GM19467 (cell line): ENCODE data around the gene SRGAP3.
"Not testable (repeated sequence)": the region's sequence is repeated elsewhere in the genome, so short reads cannot be mapped to it uniquely, and the experiment has no call there.

Source experiments
- ATAC-seq: cut with Tn5 transposase; IDR thresholded peaks from one replicate; pipeline ENCODE4 v1.9.1; 2021; ENCODE audit warnings: mild to moderate bottlenecking, moderate library complexity; ENCODE audit not compliant: unreplicated experiment

SRGAP3 gene

DNA sequence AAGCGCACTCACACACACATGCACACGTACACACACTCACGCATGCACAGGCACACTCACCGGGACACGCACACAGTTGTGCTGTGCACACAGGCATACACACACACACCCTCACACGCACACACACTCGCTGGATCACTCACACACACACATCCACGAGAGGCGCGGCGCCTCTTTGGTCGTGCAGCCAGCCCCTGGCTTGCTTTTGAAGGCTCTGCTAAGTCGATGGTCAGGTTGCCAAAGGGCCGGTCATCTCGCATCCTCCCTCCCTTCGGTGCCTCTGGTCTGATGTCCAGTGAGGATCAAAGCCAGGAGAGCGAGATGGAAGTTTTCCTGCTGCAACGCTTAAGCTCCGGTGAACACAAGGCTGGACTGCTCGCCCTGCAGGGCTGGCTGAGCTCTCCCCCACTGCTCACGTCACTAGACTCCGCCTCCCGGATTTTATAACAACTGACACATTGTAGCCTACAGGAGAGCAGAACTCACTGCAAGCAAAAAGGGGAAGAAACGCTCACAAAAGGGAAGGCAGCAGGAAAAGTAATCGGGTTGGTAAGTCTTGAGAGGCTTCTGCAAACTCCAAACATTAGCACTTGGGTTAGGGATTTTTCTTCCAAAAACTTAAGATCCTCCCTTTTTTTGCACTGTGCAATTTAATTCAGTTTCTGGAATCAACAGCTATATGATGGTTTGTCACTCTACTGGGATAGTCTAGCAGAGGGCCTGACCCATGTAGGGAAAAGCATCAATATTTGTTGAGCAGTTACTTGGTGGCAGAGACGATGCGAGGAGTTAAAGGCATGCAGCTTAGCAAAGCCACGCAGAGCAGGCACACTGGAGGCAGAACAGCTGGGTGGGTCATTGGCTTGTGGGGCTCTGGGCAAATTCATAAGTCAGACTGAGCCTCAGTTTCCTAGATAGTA lies at the start of gene SRGAP3:
TSS of gene SRGAP3 (minus strand) at position 374 of the 920 bp plus-strand sequence. CDS start 695 bp downstream, outside the sequence.
- peak; percentile 100 for ATAC-seq

DNA sequence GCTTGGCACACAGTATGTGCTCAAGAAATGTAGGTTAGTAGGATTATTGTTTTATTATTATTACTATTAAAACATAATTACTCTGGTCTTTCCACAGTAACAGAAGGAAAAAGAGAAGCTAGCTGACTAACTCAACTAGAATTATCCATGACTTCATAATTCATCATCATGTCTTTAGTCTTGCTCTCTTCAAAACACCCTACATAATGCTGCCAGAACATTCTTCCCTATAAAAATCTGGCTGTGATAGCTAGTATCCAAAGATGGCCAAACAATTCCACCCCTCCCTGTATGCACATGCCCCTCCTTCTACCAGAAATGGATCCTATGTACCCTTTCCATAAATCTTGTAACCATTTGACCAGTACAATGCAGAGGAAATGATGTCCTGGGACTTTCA lies 48.8 kb upstream of the SRGAP3 start:
- no peak for ATAC-seq

DNA sequence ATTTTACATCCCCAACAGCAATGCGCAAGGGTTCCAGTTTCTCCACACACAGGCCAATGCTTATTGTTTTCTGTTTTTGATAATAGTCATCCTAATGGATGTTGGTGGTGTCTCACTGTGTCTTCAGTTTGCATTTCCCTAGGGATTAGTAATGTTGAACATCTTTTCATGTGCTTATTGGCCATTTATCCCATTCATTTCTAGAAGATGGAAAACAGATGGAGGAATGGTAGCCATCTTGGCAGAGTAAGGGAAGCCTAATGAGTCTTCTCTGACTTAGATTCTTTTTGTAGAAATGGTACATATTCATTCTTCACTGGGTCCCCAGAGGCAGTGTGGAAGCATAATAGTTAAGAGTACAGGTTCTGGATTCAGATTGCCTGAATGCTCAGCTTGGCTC lies 46.8 kb upstream of the SRGAP3 start:
- no peak for ATAC-seq

DNA sequence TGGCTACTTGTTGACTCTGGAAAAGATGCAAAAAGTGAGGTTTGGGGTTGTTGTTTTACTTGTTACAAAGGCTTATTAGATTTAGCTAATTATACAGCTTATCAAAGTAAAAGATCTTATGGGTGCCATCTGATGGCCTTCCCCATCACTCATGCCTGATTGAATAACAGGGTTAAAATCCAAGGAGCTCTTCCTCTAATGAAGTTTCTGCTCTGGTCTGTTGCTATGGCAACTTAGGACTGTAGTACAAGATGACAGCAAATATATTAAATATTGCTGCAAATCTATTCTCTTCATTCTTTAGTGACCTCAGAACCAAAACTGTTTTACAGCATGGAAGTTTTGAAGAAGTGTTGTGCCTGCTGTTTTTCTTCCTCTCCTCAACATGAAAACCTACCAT lies 45.6 kb upstream of the SRGAP3 start:
- ATAC-seq: no peak

DNA sequence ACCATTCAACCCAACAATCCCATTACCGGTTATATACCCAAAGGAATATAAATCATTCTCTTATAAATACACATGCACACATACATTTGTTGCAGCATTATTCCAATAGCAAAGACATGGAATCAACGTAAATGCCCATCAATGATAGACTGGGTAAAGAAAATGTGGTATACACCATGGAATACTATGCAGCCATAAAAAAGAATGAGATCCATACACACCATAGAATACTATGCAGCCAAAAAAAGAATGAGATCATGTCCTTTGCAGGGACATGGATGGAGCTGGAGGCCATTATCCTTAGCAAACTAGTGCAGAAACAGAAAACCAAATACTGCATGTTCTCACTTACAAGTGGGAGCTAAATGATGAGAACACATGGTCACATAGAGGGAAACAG lies 44.5 kb upstream of the SRGAP3 start:
- ATAC-seq: not testable (repeated sequence)

DNA sequence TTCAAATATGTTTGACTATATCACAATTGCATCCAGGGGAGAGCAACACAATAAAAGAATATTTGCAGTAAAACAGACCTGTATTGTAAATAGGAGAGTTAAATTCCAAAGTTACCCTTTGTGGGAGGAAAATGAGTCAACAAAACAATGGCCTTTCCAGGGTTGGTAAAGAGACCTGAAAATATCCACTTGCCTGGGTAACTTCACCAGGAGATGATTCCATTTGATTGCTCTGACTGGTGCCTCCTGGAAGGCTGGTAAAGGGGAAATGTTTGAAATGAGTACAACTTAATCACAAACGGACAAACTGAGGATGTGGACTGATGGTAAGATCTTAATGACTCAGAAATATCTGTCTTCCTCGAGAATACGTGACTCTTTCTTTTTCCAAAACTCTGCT lies 43.6 kb upstream of the SRGAP3 start:
- ATAC-seq: no peak

DNA sequence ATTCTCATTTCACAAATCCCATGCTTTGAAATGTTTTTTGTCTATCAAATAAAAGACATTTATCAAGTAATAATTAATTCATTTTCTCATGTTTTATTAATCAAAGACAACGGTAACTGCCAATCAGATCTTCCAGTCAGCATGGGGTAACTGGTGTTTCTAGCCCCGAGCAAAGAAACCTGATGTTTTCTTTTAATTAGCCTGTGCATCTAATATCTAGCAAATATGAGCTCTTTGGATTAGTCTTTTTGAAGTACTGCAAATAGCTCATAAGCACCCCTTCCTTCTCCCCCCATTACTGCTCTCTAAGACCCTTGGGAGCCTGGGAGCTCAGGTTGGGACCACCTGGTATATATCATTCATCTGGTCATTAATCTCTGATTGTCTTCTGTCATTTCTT lies 43.1 kb upstream of the SRGAP3 start:
- no peak for ATAC-seq

DNA sequence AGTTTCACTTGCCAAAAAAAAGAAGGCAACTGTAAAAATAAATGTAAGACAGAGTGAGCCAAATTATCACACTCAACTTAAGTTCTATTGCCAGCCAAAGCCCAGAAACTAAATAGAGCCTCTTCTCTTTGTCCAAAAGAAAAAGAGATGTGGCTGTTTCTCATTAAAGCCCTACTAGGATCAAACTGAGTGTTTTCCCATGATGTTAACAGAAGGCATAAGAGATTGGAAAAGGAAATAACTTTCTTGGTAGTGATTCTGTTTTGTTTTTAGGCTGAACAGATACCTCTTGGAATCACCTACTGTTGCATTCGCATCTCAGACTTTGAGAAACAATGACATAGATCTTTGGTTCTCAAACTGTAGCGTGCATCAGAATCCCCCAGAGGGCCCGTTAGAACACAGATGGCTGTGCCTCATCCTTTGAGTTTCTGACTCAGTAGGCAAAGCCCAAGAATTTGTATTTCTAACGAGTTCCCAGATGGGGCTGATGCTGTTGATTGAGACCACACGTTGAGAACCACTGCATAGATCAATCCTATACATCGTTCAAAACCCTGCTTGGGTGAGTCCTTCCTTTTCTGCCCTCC lies 42.5 kb upstream of the SRGAP3 start:
- no peak for ATAC-seq

DNA sequence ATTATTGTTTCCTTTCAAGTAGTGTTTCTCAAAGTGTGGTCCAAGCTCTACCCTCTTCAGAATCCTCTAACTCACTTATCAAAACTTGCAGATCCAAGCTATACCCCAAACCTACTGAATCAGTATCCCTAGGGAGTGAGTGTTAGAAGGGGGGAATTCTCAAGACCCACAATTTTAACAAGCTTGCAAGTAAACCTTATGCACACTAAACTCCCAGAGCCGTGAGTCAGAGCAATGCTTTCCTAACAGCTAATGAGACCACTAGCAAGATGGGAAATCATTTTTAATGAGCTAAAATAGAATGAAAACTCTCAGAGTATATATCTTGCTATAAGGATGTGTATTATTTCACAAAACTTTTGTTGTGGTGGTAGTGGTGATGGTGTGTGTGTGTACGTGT lies 41.1 kb upstream of the SRGAP3 start:
- ATAC-seq: no peak

DNA sequence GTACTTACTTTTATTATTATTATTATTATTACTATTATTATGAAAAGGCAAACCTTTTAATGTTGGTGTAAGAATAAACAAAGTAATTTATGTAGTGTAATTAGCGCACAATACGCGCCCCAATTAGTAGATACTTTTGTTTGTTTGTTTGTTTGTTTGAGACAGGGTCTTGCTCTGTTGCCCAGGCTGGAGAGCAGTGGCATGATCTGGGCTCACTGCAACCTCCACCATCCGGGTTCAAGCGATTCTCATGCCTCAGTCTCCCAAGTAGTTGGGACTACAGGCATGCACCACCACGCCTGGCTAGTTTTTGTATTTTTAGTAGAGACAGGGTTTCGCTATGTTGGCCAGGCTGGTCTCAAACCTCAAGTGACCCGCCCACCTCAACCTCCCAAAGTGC lies 32.1 kb upstream of the SRGAP3 start:
- not testable (repeated sequence) for ATAC-seq

DNA sequence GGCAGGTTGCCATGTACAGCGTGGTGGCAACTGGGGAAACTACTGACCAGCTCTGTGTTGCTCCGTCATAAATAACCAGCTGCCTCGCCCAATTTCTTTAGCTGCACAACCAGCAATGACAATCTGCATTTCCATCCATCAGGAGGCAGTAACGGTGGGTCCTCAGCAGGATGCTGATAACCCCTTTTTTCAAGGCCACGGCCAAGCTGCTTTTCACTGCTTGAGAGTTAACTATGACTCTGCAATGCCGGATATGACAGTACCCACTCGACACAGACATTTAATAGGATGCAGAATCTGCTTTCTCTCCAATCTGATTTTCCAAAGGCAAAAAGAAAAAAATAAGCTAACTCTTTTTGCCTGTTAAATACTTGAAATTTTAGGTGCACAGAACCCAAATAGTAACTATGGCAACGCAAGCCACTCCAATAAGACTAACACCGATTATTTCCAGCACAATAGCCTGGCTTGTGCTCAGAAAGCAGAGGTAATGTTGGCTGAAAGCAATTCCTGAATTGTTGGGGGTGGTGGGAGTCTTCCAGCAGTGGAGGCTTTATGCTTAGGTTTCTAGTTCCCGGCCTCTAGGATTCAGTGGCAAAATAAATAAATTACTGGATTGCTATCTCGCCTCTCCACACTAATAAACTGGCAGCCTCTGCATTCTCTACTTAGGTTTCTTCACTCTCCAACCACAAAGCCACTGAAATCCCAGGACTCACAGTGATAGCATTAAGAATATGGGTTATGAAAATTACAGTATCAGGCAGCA lies 31.2 kb upstream of the SRGAP3 start:
- no peak for ATAC-seq

DNA sequence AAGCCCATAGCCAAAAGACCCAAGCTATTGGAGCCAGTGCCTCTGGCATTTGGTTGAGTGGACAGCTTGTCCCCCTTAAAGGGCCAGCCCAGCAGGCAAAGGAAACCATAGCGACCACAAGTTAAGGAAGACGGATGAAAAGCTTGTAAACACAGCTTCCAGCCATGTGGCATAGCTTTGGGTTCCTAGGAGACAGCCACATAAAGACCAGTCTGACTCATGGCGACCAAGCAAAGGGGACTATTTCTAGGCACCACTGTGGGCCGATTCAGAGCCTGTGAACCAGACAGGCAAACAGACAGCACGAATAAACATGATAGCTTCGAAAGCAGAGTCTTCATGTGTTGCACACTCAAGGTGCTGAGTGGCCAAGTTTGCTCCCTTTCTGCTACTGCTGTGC lies 30.5 kb upstream of the SRGAP3 start:
- ATAC-seq: no peak

DNA sequence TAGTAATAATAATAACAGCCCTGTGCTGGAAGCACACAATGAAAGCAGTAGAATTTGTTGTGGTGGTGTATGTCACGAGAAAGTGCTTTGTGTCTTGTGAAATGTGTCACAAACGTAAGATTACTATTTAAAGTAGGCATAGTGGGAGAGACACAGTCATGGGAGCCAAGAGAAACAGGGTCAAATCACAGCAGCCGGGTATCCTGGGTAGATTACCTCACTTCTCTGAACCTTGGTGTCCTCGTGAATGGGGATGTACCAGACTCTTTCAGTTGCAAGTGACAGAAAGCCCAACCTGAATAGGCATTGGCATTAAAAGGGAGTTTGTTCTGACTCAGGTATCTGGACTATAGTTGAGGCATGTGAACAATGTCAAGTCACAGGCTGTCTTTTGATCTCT lies 29.1 kb upstream of the SRGAP3 start:
- ATAC-seq: no peak

DNA sequence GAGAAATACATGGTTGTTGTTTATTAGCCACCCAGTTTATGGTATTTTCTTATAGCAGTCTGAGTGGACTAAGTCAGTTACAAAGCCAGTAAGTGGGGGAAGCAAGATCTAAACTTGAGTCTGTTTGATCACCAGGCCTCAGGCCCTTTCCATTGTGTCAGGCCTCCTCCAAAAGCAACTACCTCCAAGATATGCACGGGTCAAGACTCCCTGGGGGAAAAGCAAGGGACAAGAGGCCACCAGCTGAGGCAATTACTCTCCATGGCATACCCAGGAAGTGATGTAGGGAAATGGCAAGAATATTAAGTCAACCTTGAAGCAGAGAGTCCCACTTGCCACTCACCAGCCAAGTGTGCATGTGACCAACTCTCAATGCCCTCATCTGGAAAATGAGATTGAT lies 28.6 kb upstream of the SRGAP3 start:
- ATAC-seq: no peak

DNA sequence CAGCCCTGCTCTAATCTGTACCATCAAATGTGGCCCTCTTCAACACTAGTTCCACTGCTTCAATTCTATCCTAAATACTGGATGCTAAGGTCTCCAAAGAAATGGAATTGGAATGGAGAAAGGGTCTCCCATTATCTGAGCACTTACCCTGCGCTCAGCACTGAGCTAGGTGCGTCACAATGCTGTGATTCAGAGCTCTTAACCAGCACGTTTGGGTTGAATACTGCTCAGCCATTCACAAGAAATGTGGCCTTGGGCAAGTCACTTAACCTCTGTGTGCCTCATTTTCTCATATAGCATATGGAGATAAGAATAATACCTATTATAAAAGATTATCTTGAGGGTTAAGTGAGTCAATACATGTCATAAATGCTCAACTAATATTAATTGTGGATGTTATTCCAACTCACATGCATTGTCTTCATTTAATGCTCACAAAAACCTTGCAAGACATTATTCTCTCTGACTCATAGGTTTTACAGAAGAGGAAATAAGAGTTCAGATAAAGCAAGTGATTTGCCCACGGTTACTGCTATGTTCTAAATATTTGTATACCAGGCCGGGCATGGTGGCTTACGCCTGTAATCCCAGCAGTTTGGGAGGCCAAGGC lies 27.4 kb upstream of the SRGAP3 start:
- no peak for ATAC-seq

DNA sequence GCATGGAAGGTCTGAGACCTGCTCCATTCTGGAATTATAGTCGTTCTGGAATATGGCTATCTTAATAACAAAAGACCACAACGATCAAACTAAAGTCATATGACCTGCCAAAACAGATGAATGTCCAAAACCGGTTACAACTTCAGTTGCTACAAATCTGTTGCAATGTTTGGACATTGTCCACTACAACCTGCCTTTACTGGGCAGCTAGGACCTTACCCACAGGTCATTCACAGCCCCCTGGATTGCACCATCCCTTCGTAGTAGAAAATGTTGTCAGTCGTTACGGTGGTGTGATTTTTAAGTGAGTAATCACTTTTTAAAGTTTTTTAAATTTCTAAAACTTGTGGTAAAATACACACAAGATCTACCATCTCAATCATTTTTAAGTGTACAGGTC lies 22.5 kb upstream of the SRGAP3 start:
- ATAC-seq: no peak

DNA sequence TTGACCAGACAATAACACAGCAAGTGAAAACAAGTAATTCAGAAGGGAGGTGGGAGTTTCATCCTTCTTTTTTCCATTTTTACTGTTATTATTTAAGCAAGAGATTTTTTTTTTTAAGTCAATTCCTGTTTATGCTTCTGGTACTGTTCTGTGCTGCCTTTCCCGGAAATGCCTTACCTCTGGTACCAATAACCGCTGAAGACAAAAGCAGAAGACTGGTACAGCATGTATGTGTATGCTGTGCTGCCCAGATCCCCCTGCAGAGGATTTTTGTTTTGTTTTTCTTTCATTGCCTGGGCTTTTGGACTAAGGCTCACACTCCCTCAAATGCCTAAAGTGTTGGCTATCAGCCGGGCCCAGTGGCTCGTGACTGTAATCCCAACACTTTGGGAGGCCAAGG lies 21.3 kb upstream of the SRGAP3 start:
- ATAC-seq: no peak

DNA sequence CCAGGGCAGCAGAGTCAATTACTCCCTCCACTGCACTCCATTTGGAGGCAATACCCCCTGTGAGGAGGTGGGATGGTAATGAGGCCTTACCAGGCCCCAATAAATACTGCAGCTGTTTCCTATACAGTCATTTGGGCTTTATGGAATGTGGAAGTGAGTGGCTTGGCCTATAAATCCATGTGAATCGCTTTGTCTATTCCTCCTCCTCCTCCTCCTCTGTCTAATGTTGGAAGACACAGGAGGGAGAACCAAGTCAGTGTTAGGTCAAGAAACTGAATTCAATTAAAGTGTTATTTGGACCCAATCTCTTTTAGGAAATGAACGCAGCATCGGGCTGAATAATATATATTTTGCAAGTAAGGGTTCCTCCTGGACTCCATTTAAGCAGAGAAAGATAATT lies 17.3 kb upstream of the SRGAP3 start:
- no peak for ATAC-seq

DNA sequence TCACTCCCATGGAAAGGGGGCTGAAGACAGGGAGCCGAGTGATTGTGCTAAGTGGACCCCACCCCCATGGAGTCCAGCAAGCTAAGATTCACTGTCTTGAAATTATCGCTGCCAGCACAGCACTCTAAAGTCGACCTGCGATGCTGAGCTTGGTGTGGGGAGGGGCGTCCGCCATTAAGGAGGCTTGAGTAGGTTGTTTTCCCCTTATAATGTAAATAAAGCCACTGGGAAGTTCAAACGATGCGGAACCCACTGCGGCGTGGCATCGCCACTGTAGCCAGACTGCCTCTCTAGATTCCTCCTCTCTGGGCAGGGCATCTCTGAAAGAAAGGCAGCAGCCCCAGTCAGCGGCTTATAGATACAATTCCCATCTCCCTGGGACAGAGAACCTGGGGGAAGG lies 10.9 kb upstream of the SRGAP3 start:
- no peak for ATAC-seq

DNA sequence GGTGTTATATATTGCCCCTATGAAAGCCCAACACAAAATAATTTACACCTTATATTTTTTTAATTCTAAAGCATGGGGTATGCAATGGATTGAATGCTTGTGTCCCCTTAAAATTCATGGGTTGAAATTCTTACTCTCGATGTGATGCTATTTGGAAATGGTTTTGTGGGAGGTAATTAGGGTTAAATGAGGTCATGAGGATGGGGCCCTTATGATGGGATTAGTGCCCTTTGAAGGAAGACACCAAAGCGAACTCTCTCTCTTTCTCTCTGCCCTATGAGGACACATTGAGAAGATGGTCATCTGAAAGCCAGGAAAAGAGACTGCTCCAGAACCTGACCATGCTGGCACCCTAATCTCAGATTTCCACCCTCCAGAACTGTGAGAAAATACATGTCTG lies 7.6 kb upstream of the SRGAP3 start:
- no peak for ATAC-seq

DNA sequence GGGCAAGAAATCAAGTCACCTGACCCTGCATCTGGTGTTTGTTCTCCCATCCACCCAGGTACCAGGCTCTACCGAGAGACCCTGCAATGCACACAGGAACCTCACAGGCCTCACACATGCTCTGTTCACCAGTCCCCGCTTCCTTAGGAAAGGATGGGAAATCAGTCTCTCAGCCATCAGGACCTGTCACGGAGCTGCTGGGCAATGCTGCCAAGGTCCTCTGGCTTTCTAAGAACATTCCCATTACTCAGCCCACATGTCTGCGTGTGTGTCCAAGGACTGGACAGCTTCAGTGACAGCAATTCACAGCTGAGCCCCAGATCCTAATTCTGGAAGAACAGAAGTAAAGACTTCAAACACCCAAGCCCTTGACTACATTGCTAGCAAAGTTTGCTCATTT lies 6.5 kb upstream of the SRGAP3 start:
- no peak for ATAC-seq
